Activated T-helper 1 cell treated with anti-CD3 and anti-CD28 coated beads, Interleukin-2, amount 50 U/mL, for 16 hours (primary cell): ENCODE data around the gene TCF7L2.

Experiments used
- DNase-seq, 2 donors: peaks; one replicate each; pipeline ENCODE4 v3.0.0-alpha.2; 2020; ENCODE audit warnings: low read depth in 1 of 2, low spot score in 1 of 2

TCF7L2 gene

GRCh38 chr10:113175176-113175575 lies 225.1 kb downstream of the TCF7L2 start:
- no peak for DNase-seq

DNA sequence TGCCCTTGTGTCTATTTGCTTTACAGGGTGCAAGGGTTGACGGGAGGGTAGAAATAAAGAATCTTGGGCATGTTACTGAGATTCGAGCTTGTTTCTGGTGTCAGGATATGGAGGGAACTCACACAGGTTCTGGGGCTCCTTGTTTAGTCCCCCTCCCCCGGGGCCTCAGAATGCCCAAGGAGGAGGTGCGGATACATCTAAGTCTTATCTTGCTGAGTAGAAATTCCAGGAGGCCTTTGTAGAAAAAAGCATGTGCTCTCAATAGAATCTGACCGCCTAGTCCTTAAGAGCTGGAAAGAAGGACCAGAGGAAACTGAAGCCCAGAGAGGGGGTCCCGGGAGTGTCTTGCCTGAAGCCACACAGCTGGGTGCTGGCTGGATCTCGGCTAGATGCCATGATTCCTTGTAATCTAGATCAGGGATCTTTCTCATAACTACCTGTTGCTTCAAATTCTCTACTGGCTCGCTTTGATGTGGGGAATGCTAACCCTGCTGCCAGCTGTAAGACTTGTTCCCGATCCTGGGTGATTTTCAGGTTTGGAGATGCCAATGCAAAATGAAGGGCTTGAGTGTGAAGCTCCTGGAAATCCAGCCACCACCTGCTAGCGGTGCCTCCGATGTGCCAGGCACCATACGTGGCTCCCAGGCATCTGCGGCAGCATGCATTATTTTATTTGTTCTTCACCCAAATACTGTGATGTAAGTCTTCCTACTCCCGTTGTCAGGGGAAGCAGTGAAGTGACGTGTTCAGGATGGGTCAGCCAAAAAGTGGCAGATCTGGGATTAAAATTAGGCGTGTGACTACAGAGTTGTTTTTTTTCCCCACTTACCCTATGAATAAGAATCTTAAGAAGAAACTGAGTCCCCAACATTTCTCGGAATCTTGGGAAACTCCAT lies 226.0 kb downstream of the TCF7L2 start:
- no peak for DNase-seq

DNA sequence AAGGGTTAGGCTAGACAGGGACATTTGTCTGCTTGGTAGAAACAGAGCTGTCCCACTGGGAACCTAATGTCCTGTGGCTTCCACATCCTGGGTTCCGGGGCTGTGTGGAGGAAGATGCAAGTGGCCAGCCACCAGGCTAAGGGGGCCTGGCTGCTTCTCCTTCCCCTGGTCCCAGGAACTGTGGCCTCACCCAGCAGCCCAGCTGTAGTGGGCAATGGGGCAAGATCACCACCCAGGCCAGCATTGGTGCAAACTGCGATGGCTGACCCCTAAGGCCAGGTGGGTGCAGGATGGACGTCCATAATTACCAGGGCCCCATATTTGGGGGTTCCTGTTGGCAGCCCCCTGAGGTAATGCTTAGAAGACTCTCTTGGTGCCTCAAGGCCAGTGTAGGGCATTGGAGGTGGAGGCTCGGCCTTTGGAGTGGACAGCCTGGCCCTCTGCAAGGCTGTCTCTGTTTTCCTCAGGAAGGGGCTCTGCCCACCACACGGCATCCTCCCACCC lies 226.7 kb downstream of the TCF7L2 start:
- DNase-seq, result no peak

- DNase-seq, result no peak
These were observed 227.3 kb downstream of the TCF7L2 start for GRCh38 chr10:113177156-113177935.

DNA sequence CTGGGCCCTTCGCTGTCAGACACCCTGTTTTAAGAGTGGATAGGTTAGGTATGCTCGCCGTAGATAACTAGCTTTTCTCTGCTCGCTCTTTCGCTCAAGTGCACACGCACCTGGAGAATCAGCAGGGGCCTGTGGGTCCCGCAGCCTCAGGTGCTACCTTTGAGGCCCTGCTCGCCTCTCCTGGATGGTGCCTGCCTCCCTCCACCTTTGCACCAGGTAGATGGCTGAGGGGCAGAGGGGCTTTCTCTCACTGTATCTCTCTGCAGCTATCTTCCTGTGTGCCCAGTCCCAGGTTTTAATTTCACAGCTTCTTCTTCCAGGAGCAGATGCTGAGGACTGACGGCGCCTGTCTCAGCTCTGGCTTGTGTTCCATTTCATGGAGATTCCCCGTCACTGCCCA lies 227.9 kb downstream of the TCF7L2 start:
- no peak for DNase-seq

DNA sequence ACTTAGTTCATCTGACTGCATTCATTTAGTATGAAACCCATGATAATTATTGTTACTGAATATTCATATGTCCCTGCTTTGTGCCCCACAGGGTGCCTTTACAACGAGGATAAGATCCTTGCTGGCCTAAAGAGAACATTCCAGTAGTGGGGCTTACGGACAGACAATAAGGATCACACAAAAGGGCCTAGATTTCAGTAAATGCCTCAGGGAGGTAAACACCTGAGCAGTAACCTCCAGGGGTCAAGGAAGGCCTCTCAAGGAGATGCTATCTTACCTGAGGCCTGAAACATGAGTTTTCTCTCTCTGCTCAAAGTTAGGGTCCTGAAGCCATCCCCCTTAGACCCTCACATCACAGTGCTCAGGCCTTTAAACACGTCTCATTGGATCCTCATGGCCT lies 228.7 kb downstream of the TCF7L2 start:
- no peak for DNase-seq

GRCh38 chr10:113179265-113179664 lies 229.2 kb downstream of the TCF7L2 start:
- DNase-seq, result no peak

GRCh38 chr10:113179966-113180365 lies 229.9 kb downstream of the TCF7L2 start:
- no peak for DNase-seq

DNA sequence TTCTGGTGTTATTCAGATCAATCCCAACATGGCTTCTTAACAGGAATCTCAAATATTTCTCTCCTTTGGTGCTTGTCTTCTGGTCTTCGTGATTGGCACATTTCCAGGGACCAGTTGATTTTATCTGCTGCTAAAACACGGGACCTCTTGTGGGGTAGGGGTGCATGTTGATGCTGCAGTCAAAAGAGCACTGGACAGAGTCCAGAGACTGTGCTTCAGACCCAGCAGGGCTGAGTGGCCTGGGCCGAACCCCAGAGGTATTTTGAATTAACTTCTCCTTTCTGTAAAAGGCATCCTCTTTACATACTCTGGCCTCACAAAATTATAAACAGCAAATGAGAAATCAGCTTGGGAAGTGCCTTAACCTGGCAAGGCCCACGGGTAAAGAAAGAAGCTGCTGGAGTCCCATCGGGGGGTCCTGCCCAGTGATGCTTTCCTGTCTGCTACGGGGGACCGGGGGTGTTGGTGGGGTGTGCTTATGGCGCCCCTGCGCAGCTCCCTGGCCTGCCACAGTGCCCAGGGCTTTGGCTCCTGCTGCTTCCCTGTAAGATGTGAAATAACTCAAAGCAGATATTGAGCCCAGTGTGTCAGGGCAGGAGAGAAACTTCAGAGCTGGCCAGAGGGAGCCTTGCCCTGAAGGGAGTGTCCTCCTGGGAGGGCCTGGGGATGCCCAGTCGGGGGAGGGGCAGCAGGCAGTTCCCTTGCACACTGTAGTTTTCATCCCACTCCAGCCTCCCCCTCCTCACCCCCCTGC lies 230.5 kb downstream of the TCF7L2 start:
- no peak for DNase-seq

DNA sequence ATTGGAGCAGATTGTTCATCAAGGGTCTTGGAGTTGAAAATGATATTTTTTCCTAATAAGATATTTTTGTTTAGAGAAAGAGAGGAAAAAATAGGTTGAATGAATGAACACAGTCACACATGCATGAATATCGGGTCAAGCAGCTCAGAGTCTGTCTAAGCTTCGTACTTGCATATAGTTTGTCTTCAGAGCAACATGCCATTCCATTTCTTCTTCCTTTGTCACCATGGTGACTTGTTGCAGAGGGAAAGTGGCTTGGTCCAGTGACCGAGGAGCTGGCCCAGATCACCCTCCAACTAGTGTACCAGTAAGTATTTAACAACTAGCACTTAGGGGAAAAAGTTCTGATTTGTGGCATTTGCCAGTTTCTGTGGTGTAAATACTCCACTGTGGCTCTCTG lies 232.1 kb downstream of the TCF7L2 start:
- no peak for DNase-seq

GRCh38 chr10:113183573-113183972 lies 233.5 kb downstream of the TCF7L2 start:
- no peak for DNase-seq

DNA sequence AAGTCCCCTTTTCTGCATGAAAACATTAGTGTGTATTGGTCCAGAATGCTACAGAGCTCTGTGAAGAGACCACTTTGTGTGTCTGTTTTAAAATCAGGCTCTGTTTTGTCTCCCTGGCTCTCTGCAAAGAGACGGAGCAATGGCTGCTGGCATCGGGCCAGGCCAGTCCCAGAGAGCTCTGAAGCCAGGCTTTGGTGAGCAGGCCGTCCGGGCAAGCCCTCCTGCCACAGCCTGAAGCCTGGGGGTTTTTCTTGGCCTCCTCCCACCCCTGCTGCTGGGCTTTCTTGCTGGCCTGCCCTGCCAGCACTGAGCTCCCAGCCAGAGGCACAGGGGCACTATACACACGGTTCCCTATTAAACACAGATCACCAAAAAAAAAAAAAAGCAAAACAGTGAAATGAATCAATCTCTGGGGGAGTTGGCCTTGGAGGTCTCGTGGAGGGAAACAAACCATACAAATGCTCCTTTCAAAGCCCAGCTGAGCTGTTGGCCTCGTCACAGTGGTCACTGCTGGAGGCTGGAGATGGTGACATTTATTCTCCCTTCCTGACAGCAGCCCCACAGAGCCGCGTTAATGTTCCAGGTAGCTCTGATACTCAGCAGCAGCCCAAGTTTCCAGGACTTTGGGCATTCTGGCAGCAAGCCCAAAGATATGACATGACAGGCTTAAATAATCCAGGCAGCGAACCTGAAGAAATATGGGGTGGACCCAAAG lies 237.2 kb downstream of the TCF7L2 start:
- no peak for DNase-seq

GRCh38 chr10:113199459-113199858 lies 249.4 kb downstream of the TCF7L2 start:
- no peak for DNase-seq

DNA sequence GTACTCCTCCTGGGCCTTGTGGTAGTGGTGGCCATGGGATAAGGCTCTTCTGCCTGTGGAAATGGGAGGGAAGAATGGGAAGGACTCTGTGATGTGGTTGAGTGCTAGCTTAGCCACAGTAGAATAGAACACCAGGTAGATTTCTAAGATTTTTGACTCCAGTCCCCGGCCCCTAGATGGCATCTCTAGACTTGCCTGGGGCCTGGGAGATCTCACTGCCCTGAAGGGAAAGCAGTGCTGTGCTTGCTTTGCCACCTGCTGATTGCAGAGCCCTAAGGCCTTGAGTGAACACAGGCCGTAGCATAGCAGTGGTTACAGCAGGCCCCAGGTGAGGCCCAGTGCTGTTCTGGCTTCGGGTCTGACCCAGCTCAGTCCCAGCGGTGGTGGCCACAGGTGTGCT lies 252.0 kb downstream of the TCF7L2 start:
- DNase-seq, result no peak

GRCh38 chr10:113207924-113208323 lies 257.9 kb downstream of the TCF7L2 start:
- no peak for DNase-seq

DNA sequence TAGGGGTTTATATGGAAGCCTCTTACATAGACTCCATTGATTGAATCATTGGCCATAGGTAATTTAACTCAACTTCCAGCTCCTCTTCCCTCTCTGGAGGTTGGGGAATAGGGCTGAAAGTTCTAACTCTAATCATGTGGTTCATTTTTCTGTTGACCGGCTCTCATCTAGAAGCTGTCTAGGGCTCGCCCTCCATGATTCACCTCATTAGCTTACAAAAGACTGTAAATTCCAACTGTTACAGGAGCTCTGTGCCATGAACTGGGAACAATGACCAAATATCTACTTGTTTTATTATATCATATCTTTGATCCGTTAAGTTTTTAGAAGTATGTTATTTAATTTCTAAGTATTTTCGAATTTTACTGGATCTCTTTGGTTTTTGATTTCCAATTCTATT lies 263.0 kb downstream of the TCF7L2 start:
- no peak for DNase-seq

DNA sequence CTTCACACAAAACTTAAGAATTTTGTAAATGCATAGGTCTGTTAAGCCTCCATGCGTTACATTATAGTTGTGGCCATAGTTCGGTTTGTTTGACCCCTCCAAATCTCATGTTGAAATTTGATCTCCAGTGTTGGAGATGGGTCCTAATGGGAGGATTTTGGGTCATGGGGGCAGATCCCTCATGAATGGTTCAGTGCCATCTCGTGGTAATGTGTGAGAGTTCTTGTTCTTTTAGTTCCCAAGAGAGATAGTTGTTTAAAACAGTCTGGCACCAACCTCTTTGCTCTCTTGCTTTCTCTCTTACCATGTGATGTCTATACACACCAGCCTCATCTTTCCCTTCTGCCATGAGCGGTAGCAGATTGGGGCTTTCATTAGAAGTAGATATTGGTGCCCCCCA lies 264.3 kb downstream of the TCF7L2 start:
- DNase-seq, result no peak

- no peak for DNase-seq
These were observed 266.1 kb downstream of the TCF7L2 start for GRCh38 chr10:113216102-113216501.
